AG04450 (cell line): Measurements from ENCODE around the gene ENKD1. TPM values are rescaled to one million over a fixed set of nuclear protein-coding genes. Genes with fewer than 3 reads are reported as not detected.

Experiments
- CTCF ChIA-PET: fragments of 300-600, 350-600 bp; formaldehyde crosslinking; extraction: SDS; loops from one replicate; lab custom pipeline; 2022; ENCODE audit warnings: antibody characterized with exemption, inconsistent platforms; lab: Charles Lee
- POLR2A ChIA-PET: fragments of 350-600 bp; formaldehyde crosslinking; extraction: SDS; loops from one replicate; lab custom pipeline; 2021; ENCODE audit warnings: antibody characterized with exemption, inconsistent platforms; lab: Yijun Ruan, JAX
- DNase-seq: peaks from one replicate; pipeline ENCODE4 v3.0.0-alpha.2; 2011; ENCODE audit warnings: low read depth, low spot score
- H3K27ac ChIP-seq: one replicate; pipeline ENCODE4 v1.5.1; 2012; ENCODE audit warnings: low read depth, low read length, control low read depth
- H3K27me3 ChIP-seq: one replicate; pipeline ENCODE4 v1.6.0; 2012; ENCODE audit warnings: low read length; ENCODE audit not compliant: control insufficient read depth, insufficient read depth
- H3K4me3 ChIP-seq: 2 replicates; pipeline ENCODE4 v1.5.1; 2011; ENCODE audit warnings: mild to moderate bottlenecking, low read depth, low read length, control low read depth
- H3K9me3 ChIP-seq: 2 replicates; pipeline ENCODE4 v1.5.1; 2012; ENCODE audit warnings: low read length; ENCODE audit not compliant: control insufficient read depth, insufficient read depth
- polyA plus RNA-seq: library from polyadenylated mRNA; depleted of rRNA; stranded (reverse); fragments of >200 nt; gene quantifications from 2 replicates; pipeline ENCODE4 v1.2.3, GENCODE V29; 2011
- TF ChIP-seq, protein P1 (sequence below): IDR thresholded peaks from 2 replicates; pipeline ENCODE4 v1.5.1; 2011; ENCODE audit warnings: low read depth, low read length, control low read depth, inconsistent platforms

Gene ENKD1
- polyA plus RNA-seq, 1 experiment: 3.6 TPM

- Histone ChIP-seq H3K9me3 (no peaks in the 10 kb centered on the region), H3K27ac (no peak overlapping the region), H3K27me3 (no peaks in the 10 kb centered on the region), H3K4me3 (no peak overlapping the region)
- ChIA-PET CTCF (no interaction called here), POLR2A (no interaction called here)
- no peak for DNase-seq
- TF ChIP-seq, protein P1, sequence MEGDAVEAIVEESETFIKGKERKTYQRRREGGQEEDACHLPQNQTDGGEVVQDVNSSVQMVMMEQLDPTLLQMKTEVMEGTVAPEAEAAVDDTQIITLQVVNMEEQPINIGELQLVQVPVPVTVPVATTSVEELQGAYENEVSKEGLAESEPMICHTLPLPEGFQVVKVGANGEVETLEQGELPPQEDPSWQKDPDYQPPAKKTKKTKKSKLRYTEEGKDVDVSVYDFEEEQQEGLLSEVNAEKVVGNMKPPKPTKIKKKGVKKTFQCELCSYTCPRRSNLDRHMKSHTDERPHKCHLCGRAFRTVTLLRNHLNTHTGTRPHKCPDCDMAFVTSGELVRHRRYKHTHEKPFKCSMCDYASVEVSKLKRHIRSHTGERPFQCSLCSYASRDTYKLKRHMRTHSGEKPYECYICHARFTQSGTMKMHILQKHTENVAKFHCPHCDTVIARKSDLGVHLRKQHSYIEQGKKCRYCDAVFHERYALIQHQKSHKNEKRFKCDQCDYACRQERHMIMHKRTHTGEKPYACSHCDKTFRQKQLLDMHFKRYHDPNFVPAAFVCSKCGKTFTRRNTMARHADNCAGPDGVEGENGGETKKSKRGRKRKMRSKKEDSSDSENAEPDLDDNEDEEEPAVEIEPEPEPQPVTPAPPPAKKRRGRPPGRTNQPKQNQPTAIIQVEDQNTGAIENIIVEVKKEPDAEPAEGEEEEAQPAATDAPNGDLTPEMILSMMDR: no peak
These were observed 37.6 kb upstream of the ENKD1 start for GRCh38 chr16:67704110-67704509.

DNA sequence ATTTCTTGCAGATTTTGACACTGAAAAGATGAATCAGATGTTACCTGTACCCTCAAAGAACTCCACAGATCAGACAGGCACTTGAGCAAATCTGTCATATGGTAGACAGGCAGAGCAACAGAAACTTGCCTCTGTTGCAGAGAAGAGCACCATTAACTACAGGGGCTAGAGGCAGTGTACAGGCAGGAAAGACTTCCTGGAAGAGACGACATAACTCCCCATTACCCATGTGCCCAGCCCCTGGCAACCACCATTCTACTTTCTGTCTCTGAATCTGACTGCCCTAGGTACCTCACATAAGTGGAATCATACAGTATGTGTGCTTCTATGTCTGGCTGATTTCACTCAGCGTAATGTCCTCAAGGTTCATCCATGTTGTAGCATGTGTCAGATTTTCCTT is 37.1 kb upstream of the ENKD1 start:
- Histone ChIP-seq H3K27ac (no peak overlapping the region), H3K4me3 (no peak overlapping the region), H3K27me3 (no peaks in the 10 kb centered on the region), H3K9me3 (no peaks in the 10 kb centered on the region)
- TF ChIP-seq, protein P1: no peak
- ChIA-PET POLR2A (no interaction called here), CTCF (no interaction called here)
- no peak for DNase-seq

DNA sequence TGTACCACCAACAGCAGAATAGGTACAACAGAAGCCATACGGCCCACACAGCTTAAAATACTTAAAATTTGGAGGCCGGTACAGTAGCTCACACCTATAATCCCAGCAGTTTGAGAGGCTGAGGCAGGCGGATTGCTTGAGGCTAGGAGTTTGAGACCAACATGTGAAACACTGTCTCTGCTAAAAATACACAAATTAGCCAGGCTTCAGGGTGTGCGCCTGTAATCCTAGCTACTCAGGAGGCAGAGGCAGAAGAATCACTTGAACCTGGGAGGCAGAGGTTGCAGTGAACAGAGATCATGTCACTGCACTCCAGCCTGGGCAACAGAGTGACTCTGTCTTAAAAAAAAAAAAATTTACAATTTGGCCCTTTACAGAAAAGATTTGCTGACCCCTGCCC is 35.6 kb upstream of the ENKD1 start:
- H3K27me3 ChIP-seq: no peaks in the 10 kb centered on the region
- no peak overlapping the region for H3K4me3 ChIP-seq
- ChIA-PET CTCF (no interaction called here), POLR2A (no interaction called here)
- DNase-seq: no peak
- no peaks in the 10 kb centered on the region for H3K9me3 ChIP-seq
- TF ChIP-seq, protein P1: no peak
- no peak overlapping the region for H3K27ac ChIP-seq

DNA sequence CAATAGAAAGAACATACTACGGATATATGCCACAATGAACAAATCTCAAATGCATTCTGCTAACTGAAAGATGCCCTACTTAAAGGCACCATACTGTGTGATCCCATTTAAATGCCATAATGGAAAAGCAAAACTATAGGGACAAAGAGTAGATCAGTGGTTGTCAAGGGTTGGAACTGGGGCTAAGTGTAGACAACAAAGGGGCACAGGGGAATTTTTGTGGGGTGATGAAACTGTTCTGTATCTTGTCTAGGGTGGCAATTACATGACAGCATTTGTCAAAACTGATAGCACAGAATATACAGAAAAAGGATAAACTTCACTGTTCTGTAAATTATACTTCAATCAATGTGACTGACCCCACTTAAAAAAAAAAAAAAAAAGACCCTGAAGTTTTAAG is 34.9 kb upstream of the ENKD1 start:
- Histone ChIP-seq H3K27ac (no peak overlapping the region), H3K9me3 (no peaks in the 10 kb centered on the region), H3K4me3 (no peak overlapping the region), H3K27me3 (no peaks in the 10 kb centered on the region)
- CTCF ChIA-PET: no interaction called here
- POLR2A ChIA-PET: no interaction called here
- no peak for DNase-seq
- TF ChIP-seq, protein P1: no peak

DNA sequence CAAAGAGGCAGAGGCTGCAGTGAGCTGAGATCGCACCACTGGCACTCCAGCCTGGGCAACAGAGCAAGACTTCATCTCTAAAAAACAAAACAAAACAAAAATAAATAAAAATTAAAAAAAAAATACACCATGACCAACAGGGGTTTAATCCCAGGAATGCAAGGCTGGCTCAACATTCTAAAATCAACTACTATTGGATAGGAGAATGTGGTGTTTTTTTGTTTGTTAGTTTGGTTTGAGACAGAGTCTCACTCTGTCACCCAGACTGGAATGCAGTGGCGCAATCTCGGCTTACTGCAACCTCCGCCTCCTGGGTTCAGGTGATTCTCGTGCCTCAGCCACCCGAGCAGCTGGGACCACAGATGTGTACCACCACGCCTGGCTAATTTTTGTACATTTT is 32.7 kb upstream of the ENKD1 start:
- Histone ChIP-seq H3K9me3 (no peaks in the 10 kb centered on the region), H3K27me3 (no peaks in the 10 kb centered on the region), H3K4me3 (no peak overlapping the region), H3K27ac (no peak overlapping the region)
- POLR2A ChIA-PET: no interaction called here
- CTCF ChIA-PET: no interaction called here
- no peak for DNase-seq
- TF ChIP-seq, protein P1: no peak
